ENCODE results near the gene ACTR6.
"Not testable (repeated sequence)": the region's sequence is repeated elsewhere in the genome, so short reads cannot be mapped to it uniquely, and the experiment has no call there.

The ACTR6 gene

GRCh38 chr12:100184549-100185145, 16.0 kb upstream of the ACTR6 start:
- DNase-seq (ENCODE audit: low spot score): no peak

GRCh38 chr12:100185361-100185894, 15.2 kb upstream of the ACTR6 start:
- DNase-seq (ENCODE audit: low spot score): no peak

- no peak for DNase-seq (ENCODE audit: low spot score)
Observed at GRCh38 chr12:100186071-100186470, 14.5 kb upstream of the ACTR6 start.

- DNase-seq (ENCODE audit: low spot score): no peak
Observed at GRCh38 chr12:100187068-100187467, 13.5 kb upstream of the ACTR6 start.

GRCh38 chr12:100187857-100188519, 12.6 kb upstream of the ACTR6 start:
- DNase-seq (ENCODE audit: low spot score): no peak

GRCh38 chr12:100188888-100189635, 11.6 kb upstream of the ACTR6 start:
- DNase-seq (ENCODE audit: low spot score): not testable (repeated sequence)

- no peak for DNase-seq (ENCODE audit: low spot score)
Observed at GRCh38 chr12:100189636-100190394, 10.8 kb upstream of the ACTR6 start.

- DNase-seq (ENCODE audit: low spot score): no peak
Observed at GRCh38 chr12:100193085-100193484, 7.5 kb upstream of the ACTR6 start.

- no peak for DNase-seq (ENCODE audit: low spot score)
Observed at GRCh38 chr12:100197486-100197885, 3.1 kb upstream of the ACTR6 start.

GRCh38 chr12:100199023-100199346, 1.6 kb upstream of the ACTR6 start:
- DNase-seq (ENCODE audit: low spot score): no peak

- DNase-seq (ENCODE audit: low spot score): peak; percentile 73
Observed at GRCh38 chr12:100199347-100200149, 1.1 kb upstream of the ACTR6 start.

GRCh38 chr12:100201604-100202423, 1.2 kb downstream of the ACTR6 start:
- DNase-seq (ENCODE audit: low spot score): no peak

- DNase-seq (ENCODE audit: low spot score): no peak
Observed at GRCh38 chr12:100207311-100207710, 6.7 kb downstream of the ACTR6 start.

GRCh38 chr12:100208834-100209233, 8.2 kb downstream of the ACTR6 start:
- DNase-seq (ENCODE audit: low spot score): no peak

- no peak for DNase-seq (ENCODE audit: low spot score)
Observed at GRCh38 chr12:100211698-100212097, 11.1 kb downstream of the ACTR6 start.

- no peak for DNase-seq (ENCODE audit: low spot score)
Observed at GRCh38 chr12:100213016-100213891, 12.6 kb downstream of the ACTR6 start.

GRCh38 chr12:100214518-100214917, 13.9 kb downstream of the ACTR6 start:
- no peak for DNase-seq (ENCODE audit: low spot score)

GRCh38 chr12:100215209-100215608, 14.6 kb downstream of the ACTR6 start:
- DNase-seq (ENCODE audit: low spot score): no peak

GRCh38 chr12:100216337-100216736, 15.7 kb downstream of the ACTR6 start:
- DNase-seq (ENCODE audit: low spot score): no peak
